GM23338 (cell line): ENCODE data around the gene KRT33B.

Experiments
- CREB1 ChIP-seq: fragments of 250-450 bp; sonication (Bioruptor Pico); IDR thresholded peaks from 2 replicates; pipeline ENCODE4 v1.5.0; 2020; ENCODE audit warnings: low read depth, mild to moderate bottlenecking, moderate library complexity
- CTCF ChIP-seq, 2 experiments: fragments of 200-600 bp in 1 of 2; sonication (generic) in 1 of 2; conservative IDR thresholded peaks; 2 replicates each; pipeline versions ENCODE4 v1.5.1 to v1.6.1; 2016 to 2017; ENCODE audit warnings: antibody characterized with exemption in 2 of 2, low read depth in 2 of 2, mild to moderate bottlenecking in 2 of 2, moderate library complexity in 1 of 2
- ETS1 ChIP-seq: IDR thresholded peaks from 2 replicates; pipeline ENCODE4 v1.6.1; 2016; ENCODE audit warnings: antibody characterized with exemption
- EZH2 ChIP-seq: fragments of 200-600 bp; sonication (generic); IDR thresholded peaks from one replicate; pipeline ENCODE4 v1.8.0; 2017; ENCODE audit warnings: antibody characterized with exemption, mild to moderate bottlenecking, low read depth; ENCODE audit not compliant: unreplicated experiment
- EZH2phosphoT487 ChIP-seq: fragments of 200-600 bp; sonication (generic); IDR thresholded peaks from one replicate; pipeline ENCODE4 v1.8.1; 2018; ENCODE audit warnings: antibody characterized with exemption; ENCODE audit not compliant: unreplicated experiment
- POLR2AphosphoS5 ChIP-seq: IDR thresholded peaks from 2 replicates; pipeline ENCODE4 v1.6.1; 2016; ENCODE audit warnings: antibody characterized with exemption, low read depth
- REST ChIP-seq: IDR thresholded peaks from one replicate; pipeline ENCODE4 v1.6.1; 2018; ENCODE audit warnings: antibody characterized with exemption; ENCODE audit not compliant: unreplicated experiment
- ZNF331 ChIP-seq: fragments of 250-450 bp; sonication (Bioruptor Pico); IDR thresholded peaks from 2 replicates; pipeline ENCODE4 v1.5.0; 2020; ENCODE audit warnings: low read depth, mild to moderate bottlenecking, moderate library complexity

GRCh38 chr17:41369023-41369422 is 590 bp downstream of the KRT33B start:
- TF ChIP-seq CTCF (conservative IDR thresholded peaks at IDR 0.05; ENCODE audit: low read depth in 2 of 2), result no peak
- no peak for TF ChIP-seq POLR2AphosphoS5
- no peak for TF ChIP-seq CREB1 (CRISPR knock-in tag)
- TF ChIP-seq EZH2, result no peak
- TF ChIP-seq EZH2phosphoT487, result no peak
- TF ChIP-seq ETS1, result no peak
- TF ChIP-seq REST, result no peak
- TF ChIP-seq ZNF331 (CRISPR knock-in tag), result no peak
